Suprapubic skin (tissue), 4 donors: Measurements from ENCODE around the gene GTF2IRD2.
"Not testable (repeated sequence)": the region's sequence is repeated elsewhere in the genome, so short reads cannot be mapped to it uniquely, and the experiment has no call there.

ENCODE experiments used
- CTCF ChIP-seq, 2 donors: fragments of 200-600 bp in 1 of 2; fragments of 450-650 bp in 1 of 2; sonication (generic) in 1 of 2; IDR thresholded peaks; one replicate each; pipeline ENCODE4 v1.5.1; 2016 to 2019; ENCODE audit warnings: antibody characterized with exemption in 2 of 2, mild to moderate bottlenecking in 1 of 2, moderate library complexity in 1 of 2
- EP300 ChIP-seq: sonication (generic); formaldehyde crosslinking; IDR thresholded peaks from one replicate; pipeline ENCODE4 v1.6.1; 2017; ENCODE audit warnings: antibody characterized with exemption
- POLR2A ChIP-seq, 2 donors: fragments of 450-650 bp; IDR thresholded peaks; one replicate each; pipeline ENCODE4 v1.6.1; 2017; ENCODE audit warnings: antibody characterized with exemption in 2 of 2, mild to moderate bottlenecking in 2 of 2, moderate library complexity in 2 of 2
- POLR2AphosphoS5 ChIP-seq, 3 donors: sonication (generic); formaldehyde crosslinking; IDR thresholded peaks; one replicate each; pipeline ENCODE4 v1.6.1; 2017; ENCODE audit warnings: antibody characterized with exemption in 3 of 3

GRCh38 chr7:74820146-74820805 lies 31.1 kb downstream of the GTF2IRD2 start:
- not testable (repeated sequence) for TF ChIP-seq CTCF (IDR thresholded peaks at IDR 0.05); POLR2AphosphoS5 (IDR thresholded peaks at IDR 0.05); EP300; POLR2A (IDR thresholded peaks at IDR 0.05)
